ENCODE results near the gene PRDX3.
"Not testable (repeated sequence)": the region's sequence is repeated elsewhere in the genome, so short reads cannot be mapped to it uniquely, and the experiment has no call there.

Gene PRDX3

DNA sequence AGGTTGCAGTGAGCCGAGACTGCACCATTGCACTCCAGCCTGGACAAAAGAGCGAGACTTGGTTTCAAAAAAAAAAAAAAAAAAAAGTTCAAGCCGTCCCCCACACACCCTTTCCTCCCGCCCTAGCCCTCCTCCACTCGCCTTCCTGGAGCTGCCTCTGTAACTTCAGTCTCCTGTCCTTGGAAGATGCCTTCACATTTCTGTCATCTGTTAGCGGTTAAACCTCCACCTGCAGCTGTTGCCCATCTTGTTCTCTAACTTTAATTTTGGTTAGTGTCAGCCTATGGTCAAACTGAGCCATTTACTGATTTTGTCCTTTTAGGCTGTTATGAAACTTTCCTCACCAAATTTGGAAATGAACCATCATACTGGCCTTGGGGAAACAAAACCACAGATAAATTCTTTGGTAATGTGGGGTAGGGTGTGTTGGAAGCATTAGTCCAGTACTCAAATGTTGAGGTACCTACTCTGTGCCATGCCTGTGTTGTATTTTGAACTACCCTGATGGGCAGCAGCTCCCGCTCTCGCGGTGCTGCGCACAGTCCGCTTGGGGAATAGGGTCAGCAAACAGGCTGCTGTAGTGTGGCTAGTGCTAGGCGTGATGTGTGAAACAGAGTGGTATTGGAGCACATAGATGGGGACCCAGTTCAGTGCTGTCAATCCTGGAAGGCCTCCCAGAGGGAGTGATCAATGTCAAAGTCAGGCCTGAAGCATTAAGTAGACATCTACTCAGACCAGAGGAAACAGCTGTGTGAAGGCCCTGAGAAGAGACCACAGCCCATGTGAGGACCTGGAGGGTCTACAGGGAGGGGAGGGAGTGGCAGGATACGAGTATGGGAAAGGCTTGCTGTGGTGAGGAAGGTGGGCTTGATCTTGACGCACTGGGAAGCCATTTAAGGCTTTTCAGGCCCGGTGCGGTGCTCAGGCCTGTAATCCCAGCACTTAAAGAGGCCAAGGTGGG lies 40.0 kb downstream of the PRDX3 start:
- DNase-seq (ENCODE audit: low spot score), result no peak
- Mint-ChIP-seq H3K4me1 (ENCODE audit: low read depth) (peaks cover 32% of the 10 kb centered on the region), H3K27ac (peak overlapping the region; percentile 65), H3K4me3 (no peak overlapping the region), H3K27me3 (ENCODE audit: low read depth) (no peaks in the 10 kb centered on the region), H3K9me3 (no peaks in the 10 kb centered on the region), H3K36me3 (ENCODE audit: low read depth) (peaks cover 54% of the 10 kb centered on the region)

GRCh38 chr10:119137878-119138277 lies 40.7 kb downstream of the PRDX3 start:
- Mint-ChIP-seq H3K4me1 (ENCODE audit: low read depth) (peaks cover 38% of the 10 kb centered on the region), H3K36me3 (ENCODE audit: low read depth) (peaks cover 57% of the 10 kb centered on the region)
- not testable (repeated sequence) for H3K27me3 Mint-ChIP-seq (ENCODE audit: low read depth); DNase-seq (ENCODE audit: low spot score); H3K4me3 Mint-ChIP-seq; H3K9me3 Mint-ChIP-seq; H3K27ac Mint-ChIP-seq

- H3K4me1 Mint-ChIP-seq (ENCODE audit: low read depth), result peaks cover 50% of the 10 kb centered on the region
These were observed 42.5 kb downstream of the PRDX3 start for GRCh38 chr10:119136084-119136483.

GRCh38 chr10:119135513-119135881 lies 43.1 kb downstream of the PRDX3 start:
- Mint-ChIP-seq H3K27ac (peak overlapping the region; percentile 62), H3K4me1 (ENCODE audit: low read depth) (peaks cover 55% of the 10 kb centered on the region), H3K27me3 (ENCODE audit: low read depth) (no peaks in the 10 kb centered on the region), H3K4me3 (peak overlapping the region; percentile 30), H3K9me3 (no peaks in the 10 kb centered on the region), H3K36me3 (ENCODE audit: low read depth) (peaks cover 73% of the 10 kb centered on the region)
- peak; percentile 32 for DNase-seq (ENCODE audit: low spot score)

More at GRCh38 chr10:119136084-119136483, 42.5 kb downstream of the PRDX3 start:
- Mint-ChIP-seq H3K36me3 (ENCODE audit: low read depth) (peaks cover 69% of the 10 kb centered on the region), H3K27ac (peak overlapping the region; percentile 71), H3K4me3 (peak overlapping the region; percentile 21), H3K27me3 (ENCODE audit: low read depth) (no peaks in the 10 kb centered on the region), H3K9me3 (no peaks in the 10 kb centered on the region)
- DNase-seq (ENCODE audit: low spot score), result no peak

DNA sequence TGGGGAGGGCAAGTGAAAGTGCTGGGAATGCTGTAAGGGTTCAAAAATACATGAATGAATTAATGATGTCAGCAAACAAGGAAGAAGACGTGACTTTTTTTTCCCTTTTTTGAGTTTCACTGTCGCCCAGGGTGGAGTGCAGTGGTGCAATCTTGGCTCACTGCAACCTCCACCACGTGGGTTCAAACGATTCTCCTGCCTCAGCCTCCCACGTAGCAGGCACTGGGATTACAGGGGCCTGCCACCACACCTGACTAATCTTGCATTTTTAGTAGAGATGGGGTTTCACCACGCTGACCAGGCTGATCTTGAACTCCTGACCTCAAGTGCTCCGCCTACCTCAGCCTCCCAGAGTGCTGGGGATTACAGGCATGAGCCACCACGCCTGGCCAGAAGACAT lies 44.7 kb downstream of the PRDX3 start:
- Mint-ChIP-seq H3K27me3 (ENCODE audit: low read depth) (no peaks in the 10 kb centered on the region), H3K36me3 (ENCODE audit: low read depth) (peaks cover 76% of the 10 kb centered on the region), H3K9me3 (no peaks in the 10 kb centered on the region), H3K27ac (peak overlapping the region; percentile 97), H3K4me1 (ENCODE audit: low read depth) (peaks cover 62% of the 10 kb centered on the region), H3K4me3 (peak overlapping the region; percentile 83)
- peak; percentile 76 for DNase-seq (ENCODE audit: low spot score)

- H3K27me3 Mint-ChIP-seq (ENCODE audit: low read depth), result no peaks in the 10 kb centered on the region
- H3K27ac Mint-ChIP-seq, result peak overlapping the region; percentile 97
- H3K36me3 Mint-ChIP-seq (ENCODE audit: low read depth), result peaks cover 77% of the 10 kb centered on the region
- H3K9me3 Mint-ChIP-seq, result no peaks in the 10 kb centered on the region
- H3K4me1 Mint-ChIP-seq (ENCODE audit: low read depth), result peaks cover 57% of the 10 kb centered on the region
- peak overlapping the region; percentile 83 for H3K4me3 Mint-ChIP-seq
- DNase-seq (ENCODE audit: low spot score), result no peak
These were observed 45.9 kb downstream of the PRDX3 start for GRCh38 chr10:119132521-119133345.

DNA sequence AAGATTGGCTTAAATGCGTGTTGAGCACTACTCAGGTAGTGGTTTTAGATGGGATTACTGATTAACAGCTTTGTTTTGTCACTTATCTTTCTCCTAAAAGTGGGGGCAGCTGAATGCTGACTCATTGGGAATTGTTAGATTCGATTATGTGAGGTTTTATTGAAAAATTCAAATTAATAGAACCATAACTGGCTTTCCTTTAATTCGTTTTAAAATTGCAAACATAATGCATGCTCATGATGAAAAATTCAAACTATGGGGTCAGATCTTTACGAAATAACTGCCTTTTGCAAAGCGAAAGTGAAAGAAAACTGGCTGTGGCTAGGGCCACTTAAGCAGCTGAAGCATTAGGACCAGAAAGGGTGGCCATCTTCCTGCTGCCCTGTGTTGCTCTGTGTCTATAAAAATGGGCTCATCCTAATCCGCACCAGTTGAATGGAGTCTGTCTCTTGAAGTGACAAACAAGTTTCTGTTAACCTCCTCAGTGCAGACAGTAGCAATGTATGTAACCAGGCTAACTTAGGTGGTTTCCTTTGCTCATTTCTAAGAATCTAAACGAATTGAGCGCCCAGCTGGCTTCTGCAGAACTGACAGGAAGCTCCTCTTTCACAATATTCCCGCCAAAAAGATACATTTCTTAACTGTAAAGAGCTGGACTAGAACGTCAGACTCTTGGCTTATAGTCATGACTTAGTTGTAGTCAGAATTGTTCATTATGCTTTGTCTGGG lies 46.9 kb downstream of the PRDX3 start:
- H3K27ac Mint-ChIP-seq, result peak overlapping the region; percentile 97
- peaks cover 80% of the 10 kb centered on the region for H3K36me3 Mint-ChIP-seq (ENCODE audit: low read depth)
- no peaks in the 10 kb centered on the region for H3K9me3 Mint-ChIP-seq
- peak; percentile 74 for DNase-seq (ENCODE audit: low spot score)
- peaks cover 56% of the 10 kb centered on the region for H3K4me1 Mint-ChIP-seq (ENCODE audit: low read depth)
- no peaks in the 10 kb centered on the region for H3K27me3 Mint-ChIP-seq (ENCODE audit: low read depth)
- peak overlapping the region; percentile 83 for H3K4me3 Mint-ChIP-seq

GRCh38 chr10:119129721-119130120 lies 48.9 kb downstream of the PRDX3 start:
- H3K36me3 Mint-ChIP-seq (ENCODE audit: low read depth), result peaks cover 87% of the 10 kb centered on the region
- peaks cover 51% of the 10 kb centered on the region for H3K4me1 Mint-ChIP-seq (ENCODE audit: low read depth)
- H3K4me3 Mint-ChIP-seq, result no peak overlapping the region
- no peaks in the 10 kb centered on the region for H3K27me3 Mint-ChIP-seq (ENCODE audit: low read depth)
- no peaks in the 10 kb centered on the region for H3K9me3 Mint-ChIP-seq
- DNase-seq (ENCODE audit: low spot score), result no peak
- peak overlapping the region; percentile 97 for H3K27ac Mint-ChIP-seq

- H3K27me3 Mint-ChIP-seq (ENCODE audit: low read depth), result no peaks in the 10 kb centered on the region
- DNase-seq (ENCODE audit: low spot score), result no peak
- H3K27ac Mint-ChIP-seq, result peak overlapping the region; percentile 6
- H3K4me3 Mint-ChIP-seq, result no peak overlapping the region
- H3K9me3 Mint-ChIP-seq, result no peaks in the 10 kb centered on the region
- H3K4me1 Mint-ChIP-seq (ENCODE audit: low read depth), result peaks cover 24% of the 10 kb centered on the region
- peaks cover 77% of the 10 kb centered on the region for H3K36me3 Mint-ChIP-seq (ENCODE audit: low read depth)
These were observed 52.7 kb downstream of the PRDX3 start for GRCh38 chr10:119125942-119126341.

DNA sequence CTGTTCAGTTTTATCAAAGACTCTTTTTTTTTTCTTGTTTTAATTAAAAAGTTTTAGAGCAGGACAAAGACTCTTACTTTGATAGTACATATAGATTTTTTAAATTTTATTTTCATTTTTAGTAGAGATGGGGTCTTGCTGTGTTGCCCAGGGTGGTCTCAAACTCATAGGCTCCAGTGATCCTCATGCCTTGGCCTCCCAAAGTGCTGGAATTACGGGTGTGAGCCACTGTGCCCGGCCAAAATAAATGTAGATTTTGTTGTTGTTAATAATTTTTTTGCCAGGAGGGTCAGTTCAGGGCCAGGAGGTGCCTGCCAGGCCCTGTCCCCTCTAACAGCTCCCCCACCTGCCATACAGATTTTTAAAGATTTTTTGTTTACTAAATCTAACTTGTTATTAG lies 57.7 kb downstream of the PRDX3 start:
- Mint-ChIP-seq H3K36me3 (ENCODE audit: low read depth) (peaks cover 66% of the 10 kb centered on the region), H3K4me3 (no peak overlapping the region), H3K27me3 (ENCODE audit: low read depth) (no peaks in the 10 kb centered on the region), H3K9me3 (no peaks in the 10 kb centered on the region), H3K4me1 (ENCODE audit: low read depth) (peaks cover 12% of the 10 kb centered on the region), H3K27ac (no peak overlapping the region)
- no peak for DNase-seq (ENCODE audit: low spot score)

DNA sequence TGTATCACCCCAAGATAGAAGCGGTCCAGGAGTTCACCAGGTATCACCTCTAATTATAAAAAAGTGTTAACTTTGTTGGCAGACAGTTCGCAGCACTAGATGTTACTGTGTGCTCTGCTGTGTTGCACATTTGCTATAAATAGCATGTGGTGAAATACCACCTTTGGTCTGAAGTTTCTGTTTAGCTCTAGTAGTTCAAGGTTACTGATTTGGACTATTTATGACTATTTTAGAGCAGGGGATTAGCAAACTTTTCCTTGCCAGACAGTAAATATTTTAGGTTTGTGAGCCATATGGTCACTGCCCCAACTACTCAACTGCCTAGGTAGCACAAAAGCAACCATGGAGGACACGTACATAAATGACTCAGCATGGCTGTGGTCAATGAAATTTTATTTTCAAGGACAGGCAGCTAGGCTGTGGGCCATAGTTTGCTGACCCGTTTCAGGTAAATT lies 58.2 kb downstream of the PRDX3 start:
- Mint-ChIP-seq H3K9me3 (no peaks in the 10 kb centered on the region), H3K27ac (peak overlapping the region; percentile 10), H3K36me3 (ENCODE audit: low read depth) (peaks cover 63% of the 10 kb centered on the region), H3K27me3 (ENCODE audit: low read depth) (no peaks in the 10 kb centered on the region), H3K4me1 (ENCODE audit: low read depth) (peaks cover 11% of the 10 kb centered on the region), H3K4me3 (no peak overlapping the region)
- DNase-seq (ENCODE audit: low spot score), result no peak

- no peak overlapping the region for H3K4me3 Mint-ChIP-seq
- H3K27ac Mint-ChIP-seq, result peak overlapping the region; percentile 65
- H3K27me3 Mint-ChIP-seq (ENCODE audit: low read depth), result no peaks in the 10 kb centered on the region
- no peaks in the 10 kb centered on the region for H3K9me3 Mint-ChIP-seq
- peaks cover 64% of the 10 kb centered on the region for H3K36me3 Mint-ChIP-seq (ENCODE audit: low read depth)
- H3K4me1 Mint-ChIP-seq (ENCODE audit: low read depth), result peaks cover 12% of the 10 kb centered on the region
- no peak for DNase-seq (ENCODE audit: low spot score)
These were observed 59.2 kb downstream of the PRDX3 start for GRCh38 chr10:119119400-119119799.

GRCh38 chr10:119118231-119118630 lies 60.4 kb downstream of the PRDX3 start:
- Mint-ChIP-seq H3K4me1 (ENCODE audit: low read depth) (peaks cover 20% of the 10 kb centered on the region), H3K4me3 (no peak overlapping the region), H3K27me3 (ENCODE audit: low read depth) (no peaks in the 10 kb centered on the region), H3K27ac (no peak overlapping the region), H3K9me3 (no peaks in the 10 kb centered on the region), H3K36me3 (ENCODE audit: low read depth) (peaks cover 74% of the 10 kb centered on the region)
- no peak for DNase-seq (ENCODE audit: low spot score)

Data from T-helper 2 cell treated with Interferon-gamma antibody and Interleukin-4, amounts not matched to agents 5 μg/mL and 100 μg/mL, for 36 hours (primary cell).